IMR-90 (cell line): ENCODE results near the gene DPEP1. TPM values are rescaled to one million over a fixed set of nuclear protein-coding genes. Genes with fewer than 3 reads are reported as not detected.

Experiments
- ATAC-seq: fragments of 200-7000 bp; cut with Tn5 transposase; 2 replicates; pipeline ENCODE4 v1.9.1; 2020; ENCODE audit warnings: low read depth, mild to moderate bottlenecking, moderate library complexity
- BruUV-seq: library from RNA; stranded (reverse); fragments of 400-500 nt; replicated peaks from 2 replicates; lab custom pipeline; 2021; lab: Mats Ljungman, UMichigan
- CTCF ChIA-PET: fragments of 300-600 bp; formaldehyde crosslinking; extraction: SDS; loops from one replicate; lab custom pipeline; 2021; ENCODE audit warnings: antibody characterized with exemption; lab: Yijun Ruan, JAX
- POLR2A ChIA-PET: fragments of 300-600 bp; sonication (Branson Sonifier 250); formaldehyde crosslinking; loops from one replicate; lab custom pipeline; 2022; ENCODE audit warnings: antibody characterized with exemption; ENCODE audit not compliant: unreplicated experiment; lab: Charles Lee
- DNase-seq: peaks from one replicate; pipeline ENCODE4 v3.0.0; 2013
- H2AFZ ChIP-seq: replicated peaks from 2 replicates; pipeline ENCODE3; 2013; ENCODE audit warnings: low read length, mild to moderate bottlenecking; ENCODE audit not compliant: poor library complexity
- H2AK5ac ChIP-seq: 2 replicates; pipeline ENCODE4 v1.6.1; 2013; ENCODE audit warnings: low read depth, low read length, inconsistent platforms
- H2AK9ac ChIP-seq: replicated peaks from 2 replicates; pipeline ENCODE3; 2013; ENCODE audit warnings: mild to moderate bottlenecking, low read depth, low read length, moderate library complexity; ENCODE audit not compliant: poor library complexity
- H2BK120ac ChIP-seq: 2 replicates; pipeline ENCODE4 v1.6.1; 2013; ENCODE audit warnings: low read depth, low read length, inconsistent platforms
- H2BK15ac ChIP-seq: 3 replicates; pipeline ENCODE4 v1.6.1; 2013; ENCODE audit warnings: low read depth, low read length, inconsistent platforms
- H2BK20ac ChIP-seq: 2 replicates; pipeline ENCODE4 v1.6.1; 2013; ENCODE audit warnings: low read depth, mild to moderate bottlenecking, inconsistent platforms, low read length, moderate library complexity
- H2BK5ac ChIP-seq: 2 replicates; pipeline ENCODE4 v1.6.1; 2013; ENCODE audit warnings: mild to moderate bottlenecking, low read depth, low read length, inconsistent platforms; ENCODE audit not compliant: poor library complexity, severe bottlenecking
- H3K14ac ChIP-seq: replicated peaks from 2 replicates; pipeline ENCODE4 v1.6.1; 2013; ENCODE audit warnings: low read depth, low read length, inconsistent platforms
- H3K18ac ChIP-seq: 2 replicates; pipeline ENCODE4 v1.6.1; 2013; ENCODE audit warnings: low read depth, low read length, control low read depth
- H3K23ac ChIP-seq: 2 replicates; pipeline ENCODE4 v1.6.1; 2013; ENCODE audit warnings: low read depth, low read length, inconsistent platforms
- H3K27ac ChIP-seq: 2 replicates; pipeline ENCODE4 v1.5.1; 2013; ENCODE audit warnings: mild to moderate bottlenecking, control low read depth, low read length; ENCODE audit not compliant: insufficient read depth
- H3K27me3 ChIP-seq: 2 replicates; pipeline ENCODE4 v1.6.1; 2013; ENCODE audit warnings: low read length; ENCODE audit not compliant: control insufficient read depth, insufficient read depth
- H3K36me3 ChIP-seq: 2 replicates; pipeline ENCODE4 v1.6.1; 2013; ENCODE audit warnings: low read length, mixed read lengths; ENCODE audit not compliant: control insufficient read depth, insufficient read depth
- H3K4ac ChIP-seq: 2 replicates; pipeline ENCODE4 v1.6.1; 2013; ENCODE audit warnings: low read depth, low read length, inconsistent platforms
- H3K4me1 ChIP-seq: 2 replicates; pipeline ENCODE4 v1.6.1; 2013; ENCODE audit warnings: low read length, mixed read lengths; ENCODE audit not compliant: control insufficient read depth, insufficient read depth
- H3K4me2 ChIP-seq: 2 replicates; pipeline ENCODE4 v1.6.1; 2013; ENCODE audit warnings: low read depth, mild to moderate bottlenecking, control low read depth, low read length, moderate library complexity
- H3K4me3 ChIP-seq: 2 replicates; pipeline ENCODE4 v1.5.1; 2013; ENCODE audit warnings: low read depth, mild to moderate bottlenecking, control low read depth, low read length, moderate library complexity; ENCODE audit not compliant: insufficient read depth
- H3K56ac ChIP-seq: 2 replicates; pipeline ENCODE4 v1.6.1; 2013; ENCODE audit warnings: low read length, inconsistent platforms; ENCODE audit not compliant: insufficient read depth; ENCODE audit errors: extremely low read depth
- H3K79me1 ChIP-seq, 2 experiments: 2 replicates each; pipeline ENCODE4 v1.6.1; 2013; ENCODE audit warnings: low read length in 2 of 2, inconsistent platforms in 1 of 2, low read depth in 1 of 2
- H3K9ac ChIP-seq: 2 replicates; pipeline ENCODE4 v1.6.1; 2013; ENCODE audit warnings: low read depth, low read length, control low read depth
- H3K9me1 ChIP-seq: 2 replicates; pipeline ENCODE4 v1.6.1; 2013; ENCODE audit warnings: low read length, inconsistent platforms; ENCODE audit not compliant: insufficient read depth
- H3K9me3 ChIP-seq: 2 replicates; pipeline ENCODE4 v1.6.1; 2013; ENCODE audit warnings: low read length; ENCODE audit not compliant: control insufficient read depth, insufficient read depth
- H4K20me1 ChIP-seq: 2 replicates; pipeline ENCODE4 v1.6.1; 2013; ENCODE audit warnings: low read length, inconsistent platforms; ENCODE audit not compliant: insufficient read depth
- H4K5ac ChIP-seq: 2 replicates; pipeline ENCODE4 v1.6.1; 2013; ENCODE audit warnings: mild to moderate bottlenecking, low read depth, low read length, control low read depth
- H4K8ac ChIP-seq, 2 experiments: 2 replicates each; pipeline ENCODE4 v1.6.1; 2013; ENCODE audit warnings: low read depth in 2 of 2, low read length in 2 of 2, control low read depth in 1 of 2, inconsistent platforms in 1 of 2
- H4K91ac ChIP-seq: 2 replicates; pipeline ENCODE4 v1.6.1; 2013; ENCODE audit warnings: low read depth, low read length, inconsistent platforms; ENCODE audit not compliant: insufficient read depth
- BHLHE40 ChIP-seq: fragments of 150-350 bp; IDR thresholded peaks from 2 replicates; pipeline ENCODE4 v1.6.1; 2016; ENCODE audit warnings: mild to moderate bottlenecking, low read depth, low read length
- FOS ChIP-seq: fragments of 150-350 bp; IDR thresholded peaks from 2 replicates; pipeline ENCODE4 v1.6.1; 2016; ENCODE audit warnings: low read depth, low read length
- MAZ ChIP-seq: IDR thresholded peaks from 2 replicates; pipeline ENCODE4 v1.6.1; 2012; ENCODE audit warnings: low read depth, mild to moderate bottlenecking, low read length, improper control_type of control experiment, moderate library complexity, borderline replicate concordance
- MXI1 ChIP-seq: IDR thresholded peaks from 2 replicates; pipeline ENCODE4 v1.6.1; 2012; ENCODE audit warnings: low read depth, mild to moderate bottlenecking, low read length, moderate library complexity, borderline replicate concordance
- NFE2L2 ChIP-seq: fragments of 150-350 bp; IDR thresholded peaks from 2 replicates; pipeline ENCODE4 v1.6.1; 2016; ENCODE audit warnings: low read depth, mild to moderate bottlenecking, low read length
- POLR2A ChIP-seq: IDR thresholded peaks from 2 replicates; pipeline ENCODE4 v1.6.1; 2012; ENCODE audit warnings: mild to moderate bottlenecking, low read depth, low read length
- RFX5 ChIP-seq: IDR thresholded peaks from 2 replicates; pipeline ENCODE4 v1.8.0; 2012; ENCODE audit warnings: low read depth, mild to moderate bottlenecking, low read length, moderate library complexity
- SMC3 ChIP-seq: fragments of 150-350 bp; IDR thresholded peaks from 2 replicates; pipeline ENCODE4 v1.6.1; 2016; ENCODE audit warnings: low read depth, mild to moderate bottlenecking, antibody characterized with exemption, low read length, moderate library complexity
- WGBS, 2 experiments: methylation state at CpG; one replicate each; pipeline versions ENCODE4 v1.1.5 to v1.1.7; 2013; ENCODE audit warnings: missing lambda C conversion rate in 2 of 2; ENCODE audit not compliant: insufficient read length in 1 of 2; ENCODE audit errors: extremely low coverage in 2 of 2; 5-methylcytosine and 5-hydroxymethylcytosine counted together
- dilution Hi-C: fragments of 300-500 bp; cut with HindIII; formaldehyde crosslinking; loops from one replicate; pipeline ENCODE4 v1.14.3; 2018; ENCODE audit warnings: low sequenced_read_pairs; ENCODE audit not compliant: unreplicated experiment
- in situ Hi-C: fragments of 300-500 bp; cut with MboI; formaldehyde crosslinking; loops from 3 replicates; pipeline ENCODE4 v1.14.3; 2019; ENCODE audit warnings: low sequenced_read_pairs, inconsistent platforms, mixed read lengths
- intact Hi-C: fragments of 100-400 bp; cut with micrococcal nuclease; formaldehyde crosslinking; loops from 2 replicates; pipeline ENCODE4 v1.10.0; 2022
- polyA plus RNA-seq, 3 experiments: library from polyadenylated mRNA; depleted of rRNA; stranded (reverse); fragments of >200 nt; gene quantifications; 2 replicates each; pipeline ENCODE4 v1.2.3, GENCODE V29; 2012; ENCODE audit warnings: low replicate concordance in 1 of 3
- total RNA-seq: library from RNA; depleted of rRNA; stranded (reverse); fragments of >200 nt; gene quantifications from 2 replicates; pipeline ENCODE4 v1.2.3, GENCODE V29; 2012
- TF ChIP-seq, protein P1 (sequence below): fragments of 150-350 bp; IDR thresholded peaks from 2 replicates; pipeline ENCODE4 v1.6.1; 2017; ENCODE audit warnings: mild to moderate bottlenecking, antibody characterized with exemption, low read length, low read depth

Gene DPEP1
- total and polyA plus RNA-seq, 2 of the 4 experiments (the other 2 are of a cell fraction): not detected

DNA sequence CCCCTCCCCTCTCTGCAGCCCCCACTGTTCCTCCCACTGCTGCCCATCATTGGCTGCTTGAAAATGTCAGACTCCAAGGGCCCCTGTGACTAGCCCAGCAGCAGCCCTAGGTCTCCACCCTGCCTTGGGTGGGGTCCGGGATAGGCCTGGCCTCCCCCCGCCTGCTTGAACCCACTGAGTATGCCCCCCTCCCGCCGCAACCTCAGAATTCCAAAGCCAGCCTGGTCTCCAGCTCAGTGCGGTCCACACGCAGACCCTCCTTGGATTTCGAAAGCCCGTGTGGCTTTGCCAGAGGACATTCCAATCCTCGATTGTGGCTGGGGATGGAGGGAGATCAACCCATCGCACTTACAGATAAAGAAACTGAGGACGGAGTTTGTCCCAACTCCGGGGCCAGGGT is 6.4 kb downstream of the DPEP1 start:
- Histone ChIP-seq H2BK120ac (no peak overlapping the region), H2AFZ (peak overlapping the region; percentile 58), H3K9me1 (no peaks in the 10 kb centered on the region), H3K18ac (no peak overlapping the region), H3K23ac (no peak overlapping the region), H3K27me3 (peaks cover 33% of the 10 kb centered on the region), H3K79me1 (no peaks in the 10 kb centered on the region), H4K8ac (no peak overlapping the region), H3K4me1 (peaks cover 2% of the 10 kb centered on the region; the same call in 1 of the 2 replicates), H4K20me1 (no peaks in the 10 kb centered on the region), H4K91ac (no peak overlapping the region), H3K4me3 (no peak overlapping the region), H2AK9ac (peak overlapping the region; percentile 42), H3K9ac (no peak overlapping the region), H2BK5ac (no peak overlapping the region), H3K27ac (no peak overlapping the region), H3K4ac (no peak overlapping the region), H3K36me3 (no peaks in the 10 kb centered on the region), H2BK15ac (no peak overlapping the region), H2BK20ac (no peak overlapping the region), H3K4me2 (peak overlapping the region; percentile 26; the same call in 1 of the 2 replicates), H3K9me3 (no peaks in the 10 kb centered on the region), H3K14ac (no peak overlapping the region), H2AK5ac (no peak overlapping the region), H4K5ac (no peak overlapping the region), H3K56ac (no peak overlapping the region)
- peak; percentile 50 for ATAC-seq
- dilution Hi-C loops: no loop called here
- no TSS peak for BruUV-seq
- 0% methylated on average over 1 of the region's 12 CpGs; no CpG with 5 or more reads in 1 of the 2 experiments for WGBS, 2 experiments
- CTCF ChIA-PET: no interaction called here
- POLR2A ChIA-PET: no interaction called here
- no peak for DNase-seq
- intact Hi-C loops: no loop called here
- TF ChIP-seq BHLHE40: no peak
- TF ChIP-seq SMC3: no peak
- TF ChIP-seq FOS: no peak
- no peak for TF ChIP-seq NFE2L2
- no peak for TF ChIP-seq MAZ
- TF ChIP-seq, protein P1, sequence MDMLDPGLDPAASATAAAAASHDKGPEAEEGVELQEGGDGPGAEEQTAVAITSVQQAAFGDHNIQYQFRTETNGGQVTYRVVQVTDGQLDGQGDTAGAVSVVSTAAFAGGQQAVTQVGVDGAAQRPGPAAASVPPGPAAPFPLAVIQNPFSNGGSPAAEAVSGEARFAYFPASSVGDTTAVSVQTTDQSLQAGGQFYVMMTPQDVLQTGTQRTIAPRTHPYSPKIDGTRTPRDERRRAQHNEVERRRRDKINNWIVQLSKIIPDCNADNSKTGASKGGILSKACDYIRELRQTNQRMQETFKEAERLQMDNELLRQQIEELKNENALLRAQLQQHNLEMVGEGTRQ: no peak
- TF ChIP-seq POLR2A: no peak
- no peak for TF ChIP-seq MXI1
- TF ChIP-seq RFX5: no peak
- in situ Hi-C loops: no loop called here
